D721Med (cell line): Measurements from ENCODE around the gene OPN3.
A peak's percentile ranks its signal among the peaks of the same experiment; 100 is the strongest.

Source experiments
- DNase-seq: peaks from one replicate; pipeline ENCODE4 v3.0.0; 2011; ENCODE audit warnings: low spot score; ENCODE audit not compliant: insufficient read length
- FAIRE-seq: peaks from 2 replicates; lab custom pipeline; 2011; peaks lifted over from hg19 to GRCh38; lab: Jason Lieb, UNC
- CTCF ChIP-seq: IDR thresholded peaks from 2 replicates; pipeline ENCODE4 v1.5.1; 2012; ENCODE audit warnings: mild to moderate bottlenecking, control low read depth; ENCODE audit not compliant: insufficient read depth; ENCODE audit errors: missing control alignments

OPN3 gene

GRCh38 chr1:241638909-241639622 is 1.1 kb downstream of the OPN3 start:
- no peak for TF ChIP-seq CTCF
- FAIRE-seq, result peak; percentile 46
- no peak for DNase-seq

GRCh38 chr1:241638099-241638682 is 2.0 kb downstream of the OPN3 start:
- TF ChIP-seq CTCF, result no peak
- no peak for FAIRE-seq
- DNase-seq, result no peak

- FAIRE-seq (no peak), DNase-seq (no peak)
- no peak for TF ChIP-seq CTCF
Measured at GRCh38 chr1:241637604-241638003, 2.6 kb downstream of the OPN3 start.

- no peak for DNase-seq
- no peak for FAIRE-seq
Measured at GRCh38 chr1:241637046-241637590, 3.1 kb downstream of the OPN3 start.

GRCh38 chr1:241636291-241636690 is 3.9 kb downstream of the OPN3 start:
- FAIRE-seq (no peak), DNase-seq (no peak)
- no peak for TF ChIP-seq CTCF

More at GRCh38 chr1:241637046-241637590, 3.1 kb downstream of the OPN3 start:
- no peak for TF ChIP-seq CTCF

GRCh38 chr1:241635556-241636152 is 4.5 kb downstream of the OPN3 start:
- DNase-seq, result no peak
- TF ChIP-seq CTCF, result no peak
- FAIRE-seq, result no peak

- no peak for TF ChIP-seq CTCF
- DNase-seq (no peak), FAIRE-seq (no peak)
Measured at GRCh38 chr1:241632987-241633386, 7.2 kb downstream of the OPN3 start.
